GM12864 (cell line): Measurements from ENCODE around the gene DUOX1.
"Not testable (repeated sequence)": the region's sequence is repeated elsewhere in the genome, so short reads cannot be mapped to it uniquely, and the experiment has no call there.

Source experiments
- DNase-seq: peaks from one replicate; pipeline ENCODE4 v3.0.0-alpha.2; 2011; ENCODE audit warnings: low read depth
- H3K4me3 ChIP-seq: 2 replicates; pipeline ENCODE4 v1.5.1; 2011; ENCODE audit warnings: mild to moderate bottlenecking, low read depth, low read length, control low read depth
- TF ChIP-seq, protein P1 (sequence below): IDR thresholded peaks from 2 replicates; pipeline ENCODE4 v1.5.1; 2011; ENCODE audit warnings: low read depth, mild to moderate bottlenecking, moderate library complexity, low read length, control low read depth, inconsistent platforms; ENCODE audit errors: missing control alignments

Gene DUOX1

DNA sequence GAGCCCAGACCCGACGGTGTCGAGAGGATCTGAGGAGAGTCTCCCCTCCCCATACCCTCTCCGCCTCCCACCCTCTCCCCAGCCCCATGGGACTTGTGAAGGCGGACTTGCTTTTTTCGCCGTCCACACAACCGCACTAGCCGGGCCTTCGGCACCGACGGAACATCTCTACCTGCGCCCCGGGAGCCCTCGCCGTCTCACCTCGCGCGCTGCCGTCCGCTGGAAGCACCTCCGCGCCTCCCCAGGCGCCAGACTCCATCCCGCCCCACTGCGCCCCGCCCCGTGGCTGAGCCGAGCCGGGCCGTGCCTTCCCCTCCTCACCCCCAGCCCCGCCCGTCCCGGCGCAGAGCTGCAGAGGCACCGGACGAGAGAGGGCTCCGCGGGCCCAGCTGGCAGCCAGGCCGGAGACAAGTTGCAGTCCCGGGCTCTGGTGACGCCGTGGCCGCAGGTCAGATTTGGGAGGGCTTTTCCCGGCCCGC is at the start of gene DUOX1, which contains the start of gene DUOXA1:
Gene DUOX1, plus strand, starts transcription at position 344 of the 479 bp plus-strand sequence. CDS start 1,973 bp downstream, outside the sequence.
Gene DUOXA1, minus strand, starts transcription at position 229 of the 479 bp plus-strand sequence. CDS start 6,865 bp downstream, outside the sequence.
- no peak for DNase-seq
- TF ChIP-seq, protein P1, sequence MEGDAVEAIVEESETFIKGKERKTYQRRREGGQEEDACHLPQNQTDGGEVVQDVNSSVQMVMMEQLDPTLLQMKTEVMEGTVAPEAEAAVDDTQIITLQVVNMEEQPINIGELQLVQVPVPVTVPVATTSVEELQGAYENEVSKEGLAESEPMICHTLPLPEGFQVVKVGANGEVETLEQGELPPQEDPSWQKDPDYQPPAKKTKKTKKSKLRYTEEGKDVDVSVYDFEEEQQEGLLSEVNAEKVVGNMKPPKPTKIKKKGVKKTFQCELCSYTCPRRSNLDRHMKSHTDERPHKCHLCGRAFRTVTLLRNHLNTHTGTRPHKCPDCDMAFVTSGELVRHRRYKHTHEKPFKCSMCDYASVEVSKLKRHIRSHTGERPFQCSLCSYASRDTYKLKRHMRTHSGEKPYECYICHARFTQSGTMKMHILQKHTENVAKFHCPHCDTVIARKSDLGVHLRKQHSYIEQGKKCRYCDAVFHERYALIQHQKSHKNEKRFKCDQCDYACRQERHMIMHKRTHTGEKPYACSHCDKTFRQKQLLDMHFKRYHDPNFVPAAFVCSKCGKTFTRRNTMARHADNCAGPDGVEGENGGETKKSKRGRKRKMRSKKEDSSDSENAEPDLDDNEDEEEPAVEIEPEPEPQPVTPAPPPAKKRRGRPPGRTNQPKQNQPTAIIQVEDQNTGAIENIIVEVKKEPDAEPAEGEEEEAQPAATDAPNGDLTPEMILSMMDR, result no peak
- no peak within 1 kb of the TSS for H3K4me3 ChIP-seq

DNA sequence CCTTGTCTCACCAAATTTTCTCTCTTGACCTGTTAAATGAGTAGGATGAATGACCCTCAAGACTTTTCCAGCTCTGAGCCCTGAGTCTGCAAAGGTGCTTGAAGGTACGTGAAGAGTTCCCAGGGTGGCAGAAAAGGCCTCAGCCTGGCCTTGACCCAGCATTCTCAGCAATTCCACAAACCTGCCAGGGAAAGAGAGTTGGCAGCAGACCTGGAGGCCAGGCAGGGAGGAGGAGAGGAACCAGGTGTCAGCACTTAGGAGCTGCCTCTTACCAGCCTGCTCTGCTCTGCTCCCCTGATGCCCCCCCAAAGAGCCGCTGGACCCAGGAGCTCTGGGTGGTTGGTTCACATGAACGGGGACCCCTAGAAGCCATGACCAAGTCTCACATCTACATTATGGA is 49.2 kb upstream of the DUOX1 start:
- not testable (repeated sequence) for H3K4me3 ChIP-seq, DNase-seq

DNA sequence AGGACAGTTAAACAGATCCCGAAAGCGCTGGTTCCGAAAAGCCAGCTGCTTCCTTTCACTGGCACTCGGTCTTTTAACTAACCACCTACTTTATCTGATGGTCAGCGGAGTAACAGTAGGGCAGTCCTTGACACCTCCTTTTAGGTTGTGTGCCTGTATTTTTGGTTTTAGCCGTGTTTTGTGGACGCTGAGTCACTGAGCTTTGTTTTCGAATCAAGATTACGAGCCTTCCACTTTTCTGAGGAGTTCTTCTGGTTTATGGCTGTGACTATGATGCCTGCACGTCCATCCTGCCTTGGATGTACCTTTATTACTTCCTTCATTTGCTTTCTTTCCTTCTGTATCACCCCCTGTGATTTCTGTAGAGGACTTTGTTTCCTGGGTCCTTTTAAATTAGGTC is 47.4 kb upstream of the DUOX1 start:
- not testable (repeated sequence) for H3K4me3 ChIP-seq, DNase-seq

DNA sequence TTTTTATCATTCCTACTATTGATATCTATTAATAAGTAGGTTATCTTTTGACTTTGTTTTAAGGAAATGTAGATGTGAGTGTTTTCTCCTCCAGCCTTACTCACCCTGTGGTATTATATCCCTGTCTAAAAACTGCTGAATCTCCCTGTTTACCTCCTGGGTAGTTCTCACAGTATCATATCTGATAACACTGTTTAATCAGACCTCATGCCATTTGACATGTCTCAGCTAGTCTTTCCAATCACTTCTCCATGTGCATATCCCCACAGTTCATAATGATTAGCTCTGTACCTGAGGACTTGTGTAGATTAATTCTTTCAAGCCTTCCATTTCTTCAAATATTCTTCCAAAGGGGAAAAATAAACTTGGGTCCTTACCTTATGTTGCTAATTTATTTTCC is 46.6 kb upstream of the DUOX1 start:
- DNase-seq, result no peak
- H3K4me3 ChIP-seq, result no peak overlapping the region
- TF ChIP-seq, protein P1, result no peak

DNA sequence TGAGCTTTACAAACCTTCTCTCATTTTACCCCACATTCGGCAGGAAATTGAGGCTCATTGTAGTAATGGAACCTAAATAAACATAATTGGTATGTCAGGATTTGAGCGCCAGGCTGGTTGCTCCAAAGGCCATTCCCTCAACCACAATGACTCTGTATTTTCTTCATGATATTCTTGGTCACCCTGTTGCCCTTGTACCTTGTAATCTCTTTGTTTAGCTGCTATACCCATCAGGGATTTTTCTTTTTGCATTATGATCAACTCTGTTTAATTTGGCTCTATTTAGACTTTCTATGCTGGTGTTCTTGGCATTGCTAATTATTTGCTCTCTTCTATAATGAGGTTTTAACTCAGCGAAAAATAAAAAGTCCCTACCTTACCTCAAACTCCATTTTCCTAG is 45.6 kb upstream of the DUOX1 start:
- H3K4me3 ChIP-seq, result no peak overlapping the region
- DNase-seq, result no peak
- TF ChIP-seq, protein P1, result no peak

DNA sequence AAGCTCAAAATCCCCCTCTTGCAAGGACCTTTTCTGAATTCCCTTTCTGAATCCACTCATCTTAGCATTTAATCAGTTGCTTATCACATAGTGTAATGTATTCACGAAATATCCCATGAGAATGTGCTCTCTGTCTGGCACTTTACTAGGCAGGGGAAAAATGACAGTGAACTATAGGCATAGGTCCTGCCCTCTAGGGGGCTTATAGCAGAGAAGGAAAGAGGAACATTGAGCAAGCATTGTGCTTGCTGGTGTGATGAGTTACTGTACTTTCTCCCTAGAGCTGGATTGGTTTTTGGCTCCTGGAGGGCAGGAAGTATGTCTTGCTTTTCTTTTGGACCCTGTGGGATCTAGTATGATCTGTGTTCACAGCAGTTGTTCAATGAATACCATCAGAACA is 42.3 kb upstream of the DUOX1 start:
- no peak overlapping the region for H3K4me3 ChIP-seq
- TF ChIP-seq, protein P1, result peak; percentile 31
- no peak for DNase-seq

DNA sequence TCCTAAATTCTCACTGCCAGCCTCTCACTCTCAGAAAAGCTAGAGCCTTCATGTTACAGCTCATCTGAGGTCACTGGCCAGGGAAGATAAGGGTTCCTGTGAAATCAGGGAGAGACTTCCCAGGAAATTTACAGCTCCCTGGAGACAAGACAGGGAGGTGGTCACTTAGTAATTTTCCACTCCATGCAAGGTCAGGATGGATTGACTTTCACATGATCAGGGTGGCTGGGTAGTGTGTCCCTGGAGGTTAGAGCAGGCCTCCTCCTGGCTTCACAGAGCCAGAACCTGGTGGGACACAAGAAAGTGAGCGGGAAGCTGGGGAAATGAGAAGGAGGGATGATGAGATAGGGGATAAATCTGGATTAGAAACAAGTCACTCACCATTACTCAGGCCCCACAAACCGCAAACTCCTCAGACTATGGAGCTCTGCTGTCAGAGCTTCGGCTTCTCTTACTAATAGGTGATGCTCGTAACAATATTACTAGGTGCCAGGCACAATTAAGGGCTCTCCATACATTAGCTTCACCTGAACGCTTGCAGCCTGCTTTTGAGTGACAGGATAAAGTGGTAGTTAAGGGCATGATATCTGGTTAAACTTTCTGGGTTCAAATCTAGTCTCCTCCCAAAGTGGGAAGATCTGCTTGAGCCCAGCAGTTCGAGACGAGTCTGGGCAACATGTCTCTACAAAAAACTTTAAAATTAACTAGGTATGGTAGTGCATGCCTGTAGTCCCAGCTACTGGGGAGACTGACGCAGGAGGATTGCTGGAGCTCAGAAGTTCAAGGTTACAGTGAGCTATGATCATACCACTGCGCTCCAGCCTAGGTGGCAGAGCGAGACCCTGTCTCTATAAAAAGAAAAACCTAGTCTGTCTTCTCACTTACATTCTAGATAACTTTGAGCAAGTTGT is 40.7 kb upstream of the DUOX1 start:
- TF ChIP-seq, protein P1, result no peak
- no peak for DNase-seq
- no peak overlapping the region for H3K4me3 ChIP-seq

DNA sequence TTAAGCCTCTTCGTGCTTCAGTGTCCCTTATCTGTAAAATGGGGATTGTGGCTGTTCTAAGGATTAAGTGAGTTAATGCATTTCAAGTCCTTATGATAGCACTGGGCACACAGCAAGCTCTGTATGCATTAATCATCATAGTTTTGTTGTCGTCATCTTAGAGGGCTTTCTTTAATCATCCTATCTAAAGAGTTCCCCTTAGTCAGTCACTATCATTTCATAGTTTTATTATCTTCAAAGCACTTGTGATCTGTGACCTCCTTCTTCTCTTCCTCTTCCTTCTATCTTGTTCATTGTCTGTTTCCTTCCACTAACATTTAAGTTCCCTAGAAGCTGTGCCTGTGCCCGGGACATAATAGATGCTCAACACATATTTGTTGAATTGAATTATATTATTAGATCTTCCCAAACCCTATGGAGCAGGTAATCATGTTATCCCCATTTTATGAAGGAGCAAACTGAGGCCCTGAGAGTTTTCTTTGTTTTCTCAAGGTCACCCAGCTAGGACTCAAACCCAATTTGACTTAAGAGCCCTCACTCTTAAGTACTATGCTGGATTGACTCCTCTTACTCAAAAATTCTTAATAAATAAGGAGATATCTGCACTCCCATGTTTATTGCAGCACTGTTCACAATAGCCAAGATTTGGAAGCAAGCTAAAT is 40.0 kb upstream of the DUOX1 start:
- DNase-seq, result no peak
- TF ChIP-seq, protein P1, result no peak
- no peak overlapping the region for H3K4me3 ChIP-seq
